Right renal cortex interstitium (tissue), 3 donors: ENCODE data around the gene MED16. TPM values are rescaled to one million over a fixed set of nuclear protein-coding genes. Genes with fewer than 3 reads are reported as not detected.
"Not testable (repeated sequence)": the region's sequence is repeated elsewhere in the genome, so short reads cannot be mapped to it uniquely, and the experiment has no call there.

Experiments used
- DNase-seq, 3 donors: peaks; one replicate each; pipeline ENCODE4 v3.0.0-alpha.2; 2013; ENCODE audit warnings: low read depth in 3 of 3, low spot score in 2 of 3
- polyA plus RNA-seq, 3 donors: library from polyadenylated mRNA; unstranded; fragments of 120-200 nt; gene quantifications; one replicate each; pipeline ENCODE4 v1.2.1, GENCODE V29; 2013; ENCODE audit not compliant: insufficient read length in 3 of 3

MED16 gene
- polyA plus RNA-seq, 3 donors, result 41.8 to 54.4 (median 43.9) TPM

- DNase-seq, result no peak
Measured at GRCh38 chr19:858868-859843, 33.8 kb downstream of the MED16 start, which contains the start of gene CFD. Gene CFD (plus strand): TSS chr19:859664. CDS start chr19:859690, 26 bp downstream.

DNA sequence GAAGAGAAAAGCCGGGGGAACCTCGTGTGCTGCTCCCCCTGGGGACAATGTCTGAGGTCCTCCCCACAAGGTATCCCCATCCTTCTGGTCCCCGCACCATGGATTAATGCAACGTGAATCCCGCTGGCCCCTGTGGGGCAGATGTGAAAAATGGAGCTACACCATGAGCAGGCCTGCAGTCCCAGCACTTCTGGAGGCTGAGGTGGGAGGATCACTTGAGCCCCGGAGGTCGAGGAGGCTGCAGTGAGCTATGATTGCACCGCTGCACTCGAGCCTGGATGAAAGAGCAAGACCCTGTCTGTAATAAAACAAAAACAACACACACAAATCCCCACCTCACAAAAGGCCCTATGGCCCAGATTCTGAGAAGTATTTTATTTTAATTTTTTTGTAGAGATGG is 34.7 kb downstream of the MED16 start:
- no peak for DNase-seq

GRCh38 chr19:855566-856120 is 37.3 kb downstream of the MED16 start:
- no peak for DNase-seq

DNA sequence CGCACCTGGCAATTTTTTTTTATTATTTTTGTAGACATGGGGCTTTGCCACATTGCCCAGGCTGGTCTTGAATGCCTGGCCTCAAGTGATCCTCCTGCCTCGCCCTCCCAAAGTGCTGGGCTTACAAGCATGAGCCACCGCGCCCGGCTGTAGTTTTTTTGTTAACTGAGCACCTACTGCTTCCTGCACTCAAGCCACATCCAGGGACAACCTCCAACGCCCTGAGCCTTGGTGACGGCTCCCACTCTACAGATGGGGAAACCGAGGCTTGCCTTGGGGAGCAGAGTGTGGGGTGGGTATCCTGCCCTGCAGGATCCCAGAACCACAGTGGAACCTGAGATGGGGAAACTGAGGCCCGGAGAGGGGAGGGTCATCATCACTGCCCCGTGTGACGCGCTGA is 37.8 kb downstream of the MED16 start:
- DNase-seq, result no peak

DNA sequence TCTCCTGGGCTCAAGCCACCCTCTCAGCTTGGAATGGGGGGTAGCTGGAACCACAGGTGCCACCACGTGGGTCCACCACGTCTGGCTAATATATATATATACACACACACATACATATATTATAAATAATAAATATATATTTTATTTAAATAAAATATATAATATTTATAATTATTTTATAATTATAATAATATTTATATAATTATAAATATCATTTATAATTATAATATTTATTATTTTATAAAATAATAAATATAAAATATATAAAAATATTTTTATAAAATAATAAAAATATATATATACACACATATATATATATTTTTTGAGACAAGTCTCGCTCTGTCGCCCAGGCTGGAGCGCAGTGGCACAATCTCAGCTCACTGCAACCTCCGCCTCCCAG is 38.4 kb downstream of the MED16 start:
- no peak for DNase-seq

- DNase-seq, result not testable (repeated sequence)
Measured at GRCh38 chr19:853614-854220, 39.3 kb downstream of the MED16 start.

DNA sequence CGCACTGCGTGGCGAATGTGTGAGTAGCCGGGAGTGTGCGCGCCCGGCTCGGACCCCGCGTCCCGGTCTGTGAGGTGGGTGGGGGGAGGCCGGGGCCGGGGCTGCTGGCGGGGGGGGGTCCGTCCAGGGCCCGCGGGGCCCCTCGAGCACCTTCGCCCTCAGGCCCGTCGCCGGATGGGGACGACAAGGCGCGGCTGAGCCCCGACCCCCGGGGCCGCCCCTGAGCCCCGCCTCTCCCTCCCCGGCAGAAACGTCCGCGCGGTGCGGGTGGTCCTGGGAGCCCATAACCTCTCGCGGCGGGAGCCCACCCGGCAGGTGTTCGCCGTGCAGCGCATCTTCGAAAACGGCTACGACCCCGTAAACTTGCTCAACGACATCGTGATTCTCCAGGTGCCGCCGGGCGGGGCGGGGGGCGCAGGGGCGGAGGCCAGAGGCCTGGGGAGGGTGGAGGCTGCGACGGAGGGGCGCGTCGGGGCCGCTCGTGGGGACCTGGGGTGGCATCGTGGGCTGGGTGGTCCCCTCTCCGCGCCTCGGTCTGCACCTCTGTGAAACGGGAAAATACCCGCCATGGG is 39.9 kb downstream of the MED16 start:
- no peak for DNase-seq

DNA sequence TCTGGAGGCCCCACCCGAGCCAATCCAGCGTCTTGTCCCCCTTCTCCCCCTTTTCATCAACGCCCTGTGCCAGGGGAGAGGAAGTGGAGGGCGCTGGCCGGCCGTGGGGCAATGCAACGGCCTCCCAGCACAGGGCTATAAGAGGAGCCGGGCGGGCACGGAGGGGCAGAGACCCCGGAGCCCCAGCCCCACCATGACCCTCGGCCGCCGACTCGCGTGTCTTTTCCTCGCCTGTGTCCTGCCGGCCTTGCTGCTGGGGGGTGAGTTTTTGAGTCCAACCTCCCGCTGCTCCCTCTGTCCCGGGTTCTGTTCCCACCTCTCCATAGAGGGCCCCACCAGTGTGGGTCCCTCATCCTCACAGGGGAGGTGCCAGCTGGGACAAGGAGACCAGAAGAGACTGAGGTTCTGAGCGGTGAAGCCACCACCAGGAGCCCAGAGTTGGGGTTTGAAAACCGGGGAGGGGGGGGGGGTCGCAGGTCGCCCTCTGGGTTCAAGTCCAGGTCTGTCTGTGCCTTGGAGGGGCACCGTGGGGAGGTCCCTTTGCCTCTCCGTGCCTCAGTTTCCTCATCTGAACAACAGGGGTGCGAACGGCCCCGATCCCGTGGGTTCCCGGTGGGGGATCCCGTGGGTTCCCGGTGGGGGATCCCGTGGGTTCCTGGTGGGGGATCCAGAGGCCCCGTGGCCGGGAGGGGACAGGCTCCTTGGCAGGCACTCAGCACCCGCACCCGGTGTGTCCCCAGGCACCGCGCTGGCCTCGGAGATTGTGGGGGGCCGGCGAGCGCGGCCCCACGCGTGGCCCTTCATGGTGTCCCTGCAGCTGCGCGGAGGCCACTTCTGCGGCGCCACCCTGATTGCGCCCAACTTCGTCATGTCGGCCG is 40.6 kb downstream of the MED16 start, which contains the start of gene ELANE:
Gene ELANE (plus strand): TSS at position 168 of the 878 bp plus-strand sequence. CDS start 26 bp downstream, at position 194.
- DNase-seq, result no peak

- DNase-seq, result no peak
Measured at GRCh38 chr19:850979-851335, 42.0 kb downstream of the MED16 start.

GRCh38 chr19:850221-850978 is 42.6 kb downstream of the MED16 start:
- DNase-seq, result no peak

DNA sequence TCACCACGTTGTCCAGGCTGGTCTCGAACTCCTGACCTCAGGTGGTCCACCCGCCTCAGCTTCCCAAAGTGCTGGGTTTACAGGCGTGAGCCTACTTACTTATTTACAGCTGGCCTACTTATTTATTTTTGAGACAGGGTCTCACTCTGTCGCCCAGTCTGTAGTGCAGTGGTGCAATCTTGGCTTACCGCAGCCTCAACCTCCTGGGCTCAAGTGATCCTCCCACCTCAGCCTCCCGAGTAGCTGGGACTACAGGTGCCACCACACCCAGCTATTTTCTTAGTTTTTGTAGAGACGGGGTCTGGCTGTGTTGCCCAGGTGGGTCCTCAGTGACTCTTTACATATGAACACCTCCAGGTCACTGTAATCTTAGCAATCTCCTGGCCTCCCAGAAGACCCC is 43.8 kb downstream of the MED16 start:
- not testable (repeated sequence) for DNase-seq

DNA sequence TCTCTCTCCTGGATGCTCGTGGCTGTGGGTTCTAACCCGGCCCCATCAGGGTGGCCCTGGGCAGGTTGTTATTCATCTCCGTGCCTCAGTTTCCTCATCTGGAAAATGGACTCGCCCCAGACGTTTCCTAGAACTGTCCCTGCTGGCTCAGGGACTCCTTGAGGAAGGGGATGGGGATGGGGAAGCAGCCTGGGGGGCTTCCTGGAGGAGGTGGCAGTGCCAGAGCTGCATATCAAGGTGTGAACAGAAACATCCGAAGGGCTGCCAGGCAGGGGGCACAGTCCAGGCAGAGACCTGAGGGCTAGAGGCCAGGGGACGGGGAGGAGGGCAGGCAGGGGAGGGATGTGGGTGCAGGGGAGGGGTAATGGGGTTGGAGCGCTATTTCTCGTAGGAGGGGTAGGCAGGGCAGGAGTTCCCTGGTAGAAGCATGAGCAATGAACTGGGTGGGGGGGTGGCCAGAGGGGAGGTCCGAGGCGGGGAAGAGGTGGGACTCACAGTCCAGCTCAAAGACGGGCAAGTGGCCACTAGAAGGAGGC is 44.5 kb downstream of the MED16 start:
- DNase-seq, result no peak

DNA sequence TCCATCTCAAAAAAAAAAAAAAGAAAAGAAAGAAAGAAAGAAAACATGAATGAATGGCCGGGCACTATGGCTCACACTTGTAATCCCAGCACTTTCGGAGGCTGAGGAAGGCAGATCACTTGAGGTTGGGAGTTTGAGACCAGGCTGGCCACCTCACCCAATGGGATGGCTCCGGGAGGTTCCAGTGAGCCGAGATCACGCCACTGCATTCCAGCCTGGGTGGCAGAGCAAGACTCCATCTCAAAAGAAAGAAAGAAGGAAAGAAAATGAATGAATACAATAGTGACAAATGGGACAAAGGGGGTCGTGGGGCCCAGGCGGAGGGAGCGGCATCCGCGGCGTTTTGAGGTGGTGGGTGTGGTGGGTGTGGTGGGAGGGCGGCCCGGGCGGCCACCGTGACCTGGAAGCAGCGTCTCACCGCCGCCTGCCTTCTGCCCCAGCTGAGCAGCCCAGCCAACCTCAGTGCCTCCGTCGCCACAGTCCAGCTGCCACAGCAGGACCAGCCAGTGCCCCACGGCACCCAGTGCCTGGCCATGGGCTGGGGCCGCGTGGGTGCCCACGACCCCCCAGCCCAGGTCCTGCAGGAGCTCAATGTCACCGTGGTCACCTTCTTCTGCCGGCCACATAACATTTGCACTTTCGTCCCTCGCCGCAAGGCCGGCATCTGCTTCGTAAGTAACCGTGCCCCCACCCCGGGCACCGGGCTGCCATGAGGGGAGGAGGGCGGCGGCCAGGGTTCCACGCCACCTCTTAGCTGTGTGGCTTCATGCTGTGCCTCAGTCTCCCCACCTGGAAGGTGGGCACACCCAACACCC is 47.1 kb downstream of the MED16 start:
- no peak for DNase-seq

GRCh38 chr19:844546-844971 is 48.4 kb downstream of the MED16 start:
- no peak for DNase-seq

- no peak for DNase-seq
Measured at GRCh38 chr19:843836-844545, 49.0 kb downstream of the MED16 start.

DNA sequence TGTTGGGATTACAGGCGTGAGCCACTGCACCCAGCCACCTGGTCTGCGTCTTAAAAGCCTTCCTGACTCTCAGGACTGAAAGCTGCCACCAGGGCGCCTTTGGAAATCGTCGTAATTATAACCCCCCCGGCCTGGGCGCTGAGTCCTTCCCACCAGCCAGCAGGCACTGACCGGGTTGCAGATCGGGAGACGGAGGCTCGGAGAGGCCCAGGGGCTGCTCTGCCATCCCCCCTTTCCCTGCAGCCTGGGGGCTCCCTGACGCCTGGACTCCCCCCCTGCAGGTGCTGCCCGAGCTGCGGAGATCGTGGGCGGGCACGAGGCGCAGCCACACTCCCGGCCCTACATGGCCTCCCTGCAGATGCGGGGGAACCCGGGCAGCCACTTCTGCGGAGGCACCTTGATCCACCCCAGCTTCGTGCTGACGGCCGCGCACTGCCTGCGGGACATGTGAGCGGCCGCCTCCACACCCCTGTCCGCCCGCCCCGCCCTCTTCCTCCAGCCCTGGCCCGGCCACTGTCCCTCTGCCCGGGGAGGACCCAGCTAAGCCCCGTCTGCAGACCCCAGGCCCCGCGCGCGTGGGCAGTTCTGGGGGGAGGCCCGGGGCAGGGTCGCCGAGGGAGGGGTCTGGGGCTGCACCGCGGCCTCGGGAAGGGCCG is 49.7 kb downstream of the MED16 start:
- no peak for DNase-seq

DNA sequence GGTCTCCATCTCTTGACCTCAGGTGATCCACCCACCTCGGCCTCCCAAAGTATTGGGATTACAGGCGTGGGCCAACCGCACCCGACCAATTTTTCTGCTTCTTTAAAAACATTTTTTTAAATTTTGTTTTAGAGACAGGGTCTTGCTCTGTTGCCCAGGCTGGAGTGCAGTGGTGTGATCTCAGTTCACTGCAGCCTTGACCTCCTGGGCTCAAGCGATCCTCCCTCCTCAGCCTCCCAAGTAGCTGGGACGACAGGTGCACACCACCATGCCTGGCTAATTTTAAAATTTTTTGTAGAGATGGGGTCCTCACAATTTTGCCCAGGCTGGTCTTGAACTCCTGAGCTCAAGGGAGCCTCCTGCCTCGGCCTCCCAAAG is 50.2 kb downstream of the MED16 start:
- DNase-seq, result not testable (repeated sequence)
